ENCODE measurements around the gene CPA4. TPM values are rescaled to one million over a fixed set of nuclear protein-coding genes. Genes with fewer than 3 reads are reported as not detected.

The CPA4 gene
- total RNA-seq, 1 donor = 28.2 TPM

- Histone ChIP-seq H2AFZ (ENCODE audit: low read length) (peak overlapping the region; percentile 49), H3K4me2 (ENCODE audit: insufficient read depth, low read length) (peak overlapping the region; percentile 81), H3K9me3 (ENCODE audit: low read depth, low read length) (no peaks in the 10 kb centered on the region), H3K27ac (ENCODE audit: low read depth, low read length) (no peak overlapping the region), H3K79me2 (ENCODE audit: insufficient read depth, low read length) (no peaks in the 10 kb centered on the region), H3K4me3 (ENCODE audit: insufficient read depth, low read length) (no peak overlapping the region), H4K20me1 (ENCODE audit: insufficient read depth, low read length) (no peaks in the 10 kb centered on the region), H3K4me1 (ENCODE audit: insufficient read depth, low read length) (peaks cover 43% of the 10 kb centered on the region), H3K36me3 (ENCODE audit: insufficient read depth, low read length) (no peaks in the 10 kb centered on the region), H3K27me3 (ENCODE audit: insufficient read depth, low read length) (peaks cover 2% of the 10 kb centered on the region)
- no peak for DNase-seq (ENCODE audit: insufficient read length, low spot score, missing footprints)
- no peak for TF ChIP-seq CTCF (IDR thresholded peaks at IDR 0.05; ENCODE audit: extremely low read depth, low read depth, low read length)
Measured at GRCh38 chr7:130273933-130274255, 19.1 kb upstream of the CPA4 start.

GRCh38 chr7:130274296-130274695 is 18.7 kb upstream of the CPA4 start:
- H3K4me1 ChIP-seq (ENCODE audit: insufficient read depth, low read length) = peaks cover 47% of the 10 kb centered on the region
- no peaks in the 10 kb centered on the region for H3K79me2 ChIP-seq (ENCODE audit: insufficient read depth, low read length)
- peak overlapping the region; percentile 81 for H3K4me2 ChIP-seq (ENCODE audit: insufficient read depth, low read length)
- H3K4me3 ChIP-seq (ENCODE audit: insufficient read depth, low read length) = no peak overlapping the region
- no peak overlapping the region for H3K27ac ChIP-seq (ENCODE audit: low read depth, low read length)
- no peaks in the 10 kb centered on the region for H4K20me1 ChIP-seq (ENCODE audit: insufficient read depth, low read length)
- no peaks in the 10 kb centered on the region for H3K27me3 ChIP-seq (ENCODE audit: insufficient read depth, low read length)
- DNase-seq (ENCODE audit: insufficient read length, low spot score, missing footprints) = no peak
- H2AFZ ChIP-seq (ENCODE audit: low read length) = peak overlapping the region; percentile 49
- no peaks in the 10 kb centered on the region for H3K36me3 ChIP-seq (ENCODE audit: insufficient read depth, low read length)
- H3K9me3 ChIP-seq (ENCODE audit: low read depth, low read length) = no peaks in the 10 kb centered on the region
- TF ChIP-seq CTCF (IDR thresholded peaks at IDR 0.05; ENCODE audit: extremely low read depth, low read depth, low read length) = no peak

GRCh38 chr7:130274983-130275591 is 17.9 kb upstream of the CPA4 start:
- TF ChIP-seq CTCF (IDR thresholded peaks at IDR 0.05; ENCODE audit: extremely low read depth, low read depth, low read length) = no peak
- Histone ChIP-seq H3K4me3 (ENCODE audit: insufficient read depth, low read length) (no peak overlapping the region), H3K27me3 (ENCODE audit: insufficient read depth, low read length) (no peaks in the 10 kb centered on the region), H3K79me2 (ENCODE audit: insufficient read depth, low read length) (no peaks in the 10 kb centered on the region), H3K4me2 (ENCODE audit: insufficient read depth, low read length) (no peak overlapping the region), H2AFZ (ENCODE audit: low read length) (no peak overlapping the region), H4K20me1 (ENCODE audit: insufficient read depth, low read length) (no peaks in the 10 kb centered on the region), H3K27ac (ENCODE audit: low read depth, low read length) (no peak overlapping the region), H3K9me3 (ENCODE audit: low read depth, low read length) (no peaks in the 10 kb centered on the region), H3K4me1 (ENCODE audit: insufficient read depth, low read length) (peaks cover 54% of the 10 kb centered on the region), H3K36me3 (ENCODE audit: insufficient read depth, low read length) (no peaks in the 10 kb centered on the region)
- DNase-seq (ENCODE audit: insufficient read length, low spot score, missing footprints) = no peak

- Histone ChIP-seq H3K79me2 (ENCODE audit: insufficient read depth, low read length) (no peaks in the 10 kb centered on the region), H3K27me3 (ENCODE audit: insufficient read depth, low read length) (no peaks in the 10 kb centered on the region), H3K36me3 (ENCODE audit: insufficient read depth, low read length) (no peaks in the 10 kb centered on the region), H3K4me1 (ENCODE audit: insufficient read depth, low read length) (peaks cover 55% of the 10 kb centered on the region), H3K9me3 (ENCODE audit: low read depth, low read length) (no peaks in the 10 kb centered on the region), H3K27ac (ENCODE audit: low read depth, low read length) (no peak overlapping the region), H3K4me3 (ENCODE audit: insufficient read depth, low read length) (no peak overlapping the region), H2AFZ (ENCODE audit: low read length) (no peak overlapping the region), H4K20me1 (ENCODE audit: insufficient read depth, low read length) (no peaks in the 10 kb centered on the region), H3K4me2 (ENCODE audit: insufficient read depth, low read length) (no peak overlapping the region)
- no peak for TF ChIP-seq CTCF (IDR thresholded peaks at IDR 0.05; ENCODE audit: extremely low read depth, low read depth, low read length)
- DNase-seq (ENCODE audit: insufficient read length, low spot score, missing footprints) = no peak
Measured at GRCh38 chr7:130275826-130276297, 17.1 kb upstream of the CPA4 start.
